GM12891 (cell line): ENCODE measurements around the gene CERS2.

ENCODE experiments used
- POLR2A ChIP-seq: IDR thresholded peaks from 2 replicates; pipeline ENCODE4 v1.6.1; 2011; ENCODE audit warnings: low read depth, low read length, control low read depth
- POLR2AphosphoS5 ChIP-seq: IDR thresholded peaks from 2 replicates; pipeline ENCODE4 v1.6.1; 2011; ENCODE audit warnings: low read depth, low read length, control low read depth
- SPI1 ChIP-seq: IDR thresholded peaks from 2 replicates; pipeline ENCODE4 v1.6.1; 2011; ENCODE audit warnings: low read depth, low read length, control low read depth
- TAF1 ChIP-seq: IDR thresholded peaks from 2 replicates; pipeline ENCODE4 v1.6.1; 2011; ENCODE audit warnings: low read depth, low read length, control low read depth

DNA sequence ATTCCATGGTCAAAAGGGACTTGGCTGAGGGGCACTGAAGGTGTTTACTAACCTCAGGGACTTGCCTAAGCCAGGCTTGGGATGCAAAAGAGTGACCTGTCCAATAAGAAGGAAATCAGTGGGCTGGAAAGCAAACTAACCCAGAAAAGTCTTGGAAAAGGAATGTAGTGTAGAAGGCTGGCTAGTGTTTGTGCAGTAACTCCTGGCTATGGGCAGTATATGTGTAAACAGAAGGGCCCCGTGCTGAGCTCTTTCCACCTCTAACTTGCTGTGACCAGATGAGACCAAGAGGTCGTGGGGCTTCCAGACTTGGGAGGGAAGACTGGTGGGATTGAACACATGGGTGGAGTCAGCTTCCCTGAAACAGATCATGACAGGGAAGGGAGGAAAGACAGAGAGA lies 28.0 kb upstream of the CERS2 start:
- TF ChIP-seq POLR2A (no peak), POLR2AphosphoS5 (no peak), TAF1 (no peak), SPI1 (no peak)
